Measurements from ENCODE around the gene FOLR2.

FOLR2 gene

DNA sequence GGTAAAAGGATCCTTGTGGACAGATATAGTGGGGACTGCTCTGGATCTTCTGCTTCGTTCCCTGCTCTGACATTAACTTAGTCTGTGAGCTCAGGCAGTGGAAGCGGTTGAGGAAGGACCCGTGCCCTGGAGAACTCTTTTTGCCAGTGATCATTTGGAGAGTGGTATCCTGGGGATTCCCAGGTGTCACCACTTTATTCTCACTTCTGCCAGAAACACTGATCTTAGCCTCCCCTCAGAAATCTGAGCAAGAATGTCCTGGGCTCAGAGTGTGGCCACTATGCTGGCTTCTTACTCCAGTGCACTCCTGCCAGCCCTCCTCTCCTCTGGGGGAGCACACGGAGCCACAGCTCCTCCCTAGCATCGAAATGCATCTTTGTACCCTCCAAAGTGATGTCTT is 35.0 kb downstream of the FOLR2 start:
- no peak for DNase-seq (ENCODE audit: extremely low read depth, insufficient read length)
- Histone ChIP-seq H3K27me3 (replicated peaks; ENCODE audit: control insufficient read depth, insufficient read depth, low read length) (no peaks in the 10 kb centered on the region), H3K4me3 (replicated peaks; ENCODE audit: low read depth, low read length) (no peak overlapping the region), H3K36me3 (ENCODE audit: control insufficient read depth, insufficient read depth, low read length) (no peaks in the 10 kb centered on the region)
- no peak for TF ChIP-seq CTCF (IDR thresholded peaks at IDR 0.05; ENCODE audit: insufficient read depth, low read length, poor library complexity, severe bottlenecking)

GRCh38 chr11:72253392-72253791 is 36.8 kb downstream of the FOLR2 start:
- DNase-seq (ENCODE audit: extremely low read depth, insufficient read length), result no peak
- no peak overlapping the region for H3K4me3 ChIP-seq (replicated peaks; ENCODE audit: low read depth, low read length)
- H3K27me3 ChIP-seq (replicated peaks; ENCODE audit: control insufficient read depth, insufficient read depth, low read length), result no peaks in the 10 kb centered on the region
- no peak for TF ChIP-seq CTCF (IDR thresholded peaks at IDR 0.05; ENCODE audit: insufficient read depth, low read length, poor library complexity, severe bottlenecking)
- H3K36me3 ChIP-seq (ENCODE audit: control insufficient read depth, insufficient read depth, low read length), result no peaks in the 10 kb centered on the region

DNA sequence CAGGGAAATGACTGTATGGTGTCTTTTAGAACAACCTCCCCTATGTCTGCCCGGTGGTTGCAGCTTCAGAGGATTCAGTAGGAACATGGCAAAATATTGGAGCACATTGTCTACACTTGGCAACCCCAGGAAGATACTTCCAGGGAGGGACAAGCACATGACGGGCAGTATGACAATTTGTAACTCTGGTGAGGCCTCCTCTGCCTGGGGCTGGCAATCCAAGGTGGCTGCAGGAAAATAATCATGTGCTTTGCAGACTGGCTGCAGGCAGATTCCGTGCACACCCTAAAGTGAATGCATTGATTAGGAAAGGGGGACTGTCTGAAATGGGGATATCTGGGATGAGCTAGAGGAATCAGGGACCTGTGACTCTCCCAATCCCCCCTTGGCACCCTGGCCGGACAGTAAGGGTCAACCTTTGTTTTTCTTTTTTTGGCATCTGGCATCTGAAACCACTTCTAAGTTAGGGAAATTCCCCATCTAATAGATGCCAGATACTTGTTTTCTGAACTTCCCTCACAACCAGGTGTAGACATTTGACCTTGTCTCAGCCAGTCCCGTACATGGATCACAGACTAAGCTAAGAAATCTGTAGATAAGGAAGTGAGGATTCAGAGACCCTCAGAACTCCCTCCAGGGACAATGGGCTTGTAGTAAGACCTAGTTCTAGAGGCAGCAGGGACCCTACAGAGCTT is 37.9 kb downstream of the FOLR2 start:
- TF ChIP-seq CTCF (IDR thresholded peaks at IDR 0.05; ENCODE audit: insufficient read depth, low read length, poor library complexity, severe bottlenecking), result no peak
- no peak for DNase-seq (ENCODE audit: extremely low read depth, insufficient read length)
- H3K27me3 ChIP-seq (replicated peaks; ENCODE audit: control insufficient read depth, insufficient read depth, low read length), result no peaks in the 10 kb centered on the region
- no peak overlapping the region for H3K4me3 ChIP-seq (replicated peaks; ENCODE audit: low read depth, low read length)
- H3K36me3 ChIP-seq (ENCODE audit: control insufficient read depth, insufficient read depth, low read length), result no peaks in the 10 kb centered on the region

- Histone ChIP-seq H3K36me3 (ENCODE audit: control insufficient read depth, insufficient read depth, low read length) (no peaks in the 10 kb centered on the region), H3K27me3 (replicated peaks; ENCODE audit: control insufficient read depth, insufficient read depth, low read length) (no peaks in the 10 kb centered on the region), H3K4me3 (replicated peaks; ENCODE audit: low read depth, low read length) (no peak overlapping the region)
- no peak for TF ChIP-seq CTCF (IDR thresholded peaks at IDR 0.05; ENCODE audit: insufficient read depth, low read length, poor library complexity, severe bottlenecking)
- no peak for DNase-seq (ENCODE audit: extremely low read depth, insufficient read length)
These were observed 41.0 kb downstream of the FOLR2 start for GRCh38 chr11:72257570-72257969.

DNA sequence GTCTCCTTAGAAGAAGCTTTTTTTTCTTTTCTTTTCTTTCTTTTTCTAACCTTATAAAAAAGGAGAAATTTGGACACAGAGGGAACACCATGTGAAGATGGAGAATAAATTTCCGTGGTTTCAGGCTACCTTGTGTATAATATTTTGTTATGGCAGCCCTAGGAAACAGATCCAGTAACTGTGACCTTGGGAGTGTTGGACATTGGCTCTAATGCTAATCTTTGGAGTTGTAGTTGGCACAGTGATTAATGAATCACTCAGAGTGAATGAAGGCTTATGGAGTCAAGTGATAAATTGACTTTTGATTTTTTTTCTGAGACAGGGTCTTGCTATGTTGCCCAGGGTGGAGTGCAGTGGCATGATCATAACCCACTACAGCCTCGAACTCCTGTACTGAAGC is 42.9 kb downstream of the FOLR2 start:
- no peak overlapping the region for H3K4me3 ChIP-seq (replicated peaks; ENCODE audit: low read depth, low read length)
- no peak for DNase-seq (ENCODE audit: extremely low read depth, insufficient read length)
- no peaks in the 10 kb centered on the region for H3K27me3 ChIP-seq (replicated peaks; ENCODE audit: control insufficient read depth, insufficient read depth, low read length)
- H3K36me3 ChIP-seq (ENCODE audit: control insufficient read depth, insufficient read depth, low read length), result no peaks in the 10 kb centered on the region
- no peak for TF ChIP-seq CTCF (IDR thresholded peaks at IDR 0.05; ENCODE audit: insufficient read depth, low read length, poor library complexity, severe bottlenecking)

GRCh38 chr11:72260574-72260973 is 44.0 kb downstream of the FOLR2 start:
- Histone ChIP-seq H3K27me3 (replicated peaks; ENCODE audit: control insufficient read depth, insufficient read depth, low read length) (no peaks in the 10 kb centered on the region), H3K4me3 (replicated peaks; ENCODE audit: low read depth, low read length) (no peak overlapping the region), H3K36me3 (ENCODE audit: control insufficient read depth, insufficient read depth, low read length) (no peaks in the 10 kb centered on the region)
- TF ChIP-seq CTCF (IDR thresholded peaks at IDR 0.05; ENCODE audit: insufficient read depth, low read length, poor library complexity, severe bottlenecking), result no peak
- no peak for DNase-seq (ENCODE audit: extremely low read depth, insufficient read length)
